Tibial nerve (tissue), 4 donors: ENCODE data around the gene C1orf115.

Source experiments
- CTCF ChIP-seq, 5 experiments: fragments of 200-600 bp in 3 of 5; fragments of 450-650 bp in 2 of 5; sonication (generic) in 3 of 5; IDR thresholded peaks; one replicate each; pipeline ENCODE4 v1.5.1; 2016 to 2019; ENCODE audit warnings: antibody characterized with exemption in 5 of 5, mild to moderate bottlenecking in 3 of 5, moderate library complexity in 2 of 5
- EP300 ChIP-seq, 2 donors: sonication (generic); formaldehyde crosslinking; IDR thresholded peaks; one replicate each; pipeline ENCODE4 v1.6.1; 2017; ENCODE audit warnings: antibody characterized with exemption in 2 of 2, mild to moderate bottlenecking in 1 of 2
- POLR2A ChIP-seq, 2 donors: fragments of 450-650 bp; IDR thresholded peaks; one replicate each; pipeline ENCODE4 v1.6.1; 2017; ENCODE audit warnings: antibody characterized with exemption in 2 of 2, mild to moderate bottlenecking in 2 of 2, moderate library complexity in 2 of 2

- TF ChIP-seq CTCF (IDR thresholded peaks at IDR 0.05) (no peak), POLR2A (IDR thresholded peaks at IDR 0.05) (no peak), EP300 (IDR thresholded peaks at IDR 0.05) (peak in 1 of 2 donors; percentile 6)
Observed at GRCh38 chr1:220732137-220732536, 42.0 kb downstream of the C1orf115 start.
